Small intestine (tissue), 7 donors: ENCODE results near the gene CNOT1. TPM values are rescaled to one million over a fixed set of nuclear protein-coding genes. Genes with fewer than 3 reads are reported as not detected.
"Not testable (repeated sequence)": the region's sequence is repeated elsewhere in the genome, so short reads cannot be mapped to it uniquely, and the experiment has no call there.

Source experiments
- DNase-seq, 2 donors: peaks; one replicate each; pipeline versions ENCODE4 v3.0.0 to v3.0.0-alpha.2; 2013
- FAIRE-seq: peaks from 2 replicates; lab custom pipeline; 2012; peaks lifted over from hg19 to GRCh38; lab: Jason Lieb, UNC
- H3K27ac ChIP-seq, 3 donors: one replicate each; pipeline ENCODE4 v1.5.1; 2013; ENCODE audit warnings: low read length in 2 of 3, mild to moderate bottlenecking in 2 of 3, control low read depth in 1 of 3, inconsistent platforms in 1 of 3, low read depth in 1 of 3, moderate library complexity in 1 of 3
- H3K27me3 ChIP-seq, 3 donors: one replicate each; pipeline ENCODE4 v1.6.1; 2013; ENCODE audit warnings: low read length in 3 of 3, inconsistent platforms in 1 of 3; ENCODE audit not compliant: control insufficient read depth in 3 of 3, insufficient read depth in 3 of 3
- H3K36me3 ChIP-seq, 3 donors: one replicate each; pipeline ENCODE4 v1.6.1; 2013; ENCODE audit warnings: low read length in 3 of 3, inconsistent platforms in 1 of 3, low read depth in 1 of 3, mild to moderate bottlenecking in 1 of 3, moderate library complexity in 1 of 3; ENCODE audit not compliant: control insufficient read depth in 3 of 3, insufficient read depth in 2 of 3
- H3K4me1 ChIP-seq, 3 donors: one replicate each; pipeline ENCODE4 v1.6.1; 2013; ENCODE audit warnings: low read length in 2 of 3, inconsistent platforms in 1 of 3, low read depth in 1 of 3, mild to moderate bottlenecking in 1 of 3, moderate library complexity in 1 of 3; ENCODE audit not compliant: control insufficient read depth in 3 of 3, insufficient read depth in 2 of 3
- H3K4me3 ChIP-seq, 3 donors: one replicate each; pipeline ENCODE4 v1.5.1; 2013; ENCODE audit warnings: low read length in 3 of 3, control low read depth in 1 of 3, inconsistent platforms in 1 of 3, low read depth in 1 of 3, mild to moderate bottlenecking in 1 of 3, moderate library complexity in 1 of 3
- H3K9me3 ChIP-seq, 2 donors: one replicate each; pipeline ENCODE4 v1.6.1; 2013; ENCODE audit warnings: low read depth in 1 of 2, low read length in 1 of 2; ENCODE audit not compliant: control insufficient read depth in 2 of 2, insufficient read depth in 1 of 2
- WGBS, 3 donors: extraction: QIAGEN DNeasy Blood & Tissue Kit; methylation state at CpG; one replicate each; pipeline ENCODE4 v1.1.7; 2013; 5-methylcytosine and 5-hydroxymethylcytosine counted together
- polyA plus RNA-seq, 4 donors: library from polyadenylated mRNA; stranded (reverse) in 3 of 4; unstranded in 1 of 4; fragments of 200-250 nt in 3 of 4; fragments of 120-200 nt in 1 of 4; gene quantifications; one replicate each; pipeline versions ENCODE4 v1.2.1 to v1.2.3, GENCODE V29; 2013
- donor health status: healthy with polysubstance abuse.
- donor health status: control.
- donor health status: control.
- donor health status: Bipolar disorder and iron deficiency.
- donor health status: healthy.

The CNOT1 gene
- polyA plus RNA-seq, 4 donors = 79.4 to 190 (median 105) TPM

- Histone ChIP-seq H3K4me3 (no peak overlapping the region), H3K27me3 (no peaks in the 10 kb centered on the region), H3K4me1 (no peaks in the 10 kb centered on the region), H3K36me3 (peaks cover 26 to 42% (median 40%) of the 10 kb centered on the region in 3 donors), H3K27ac (no peak overlapping the region), H3K9me3 (no peaks in the 10 kb centered on the region)
- FAIRE-seq = no peak
- DNase-seq = no peak
- WGBS, 3 donors = 88 to 91% (median 91%) methylated on average over 8 of the region's 8 CpGs
Observed at GRCh38 chr16:58582971-58583765, 46.5 kb downstream of the CNOT1 start.

GRCh38 chr16:58582133-58582532 is 47.5 kb downstream of the CNOT1 start:
- WGBS, 3 donors = 84 to 90% (median 89%) methylated on average over 6 of the region's 6 CpGs
- FAIRE-seq = no peak
- no peak overlapping the region for H3K27ac ChIP-seq
- peaks cover 28 to 44% (median 43%) of the 10 kb centered on the region in 3 donors for H3K36me3 ChIP-seq
- DNase-seq = no peak
- no peaks in the 10 kb centered on the region for H3K9me3 ChIP-seq
- H3K4me3 ChIP-seq = no peak overlapping the region
- no peaks in the 10 kb centered on the region for H3K4me1 ChIP-seq
- H3K27me3 ChIP-seq = no peaks in the 10 kb centered on the region

GRCh38 chr16:58579587-58579986 is 50.0 kb downstream of the CNOT1 start:
- WGBS, 3 donors = 90 to 97% (median 93%) methylated on average over 8 of the region's 8 CpGs
- FAIRE-seq (no peak), DNase-seq (no peak)
- Histone ChIP-seq H3K27ac (no peak overlapping the region), H3K9me3 (no peaks in the 10 kb centered on the region), H3K4me3 (no peak overlapping the region), H3K4me1 (no peaks in the 10 kb centered on the region), H3K36me3 (peaks cover 24 to 46% (median 38%) of the 10 kb centered on the region in 3 donors), H3K27me3 (no peaks in the 10 kb centered on the region)

GRCh38 chr16:58578642-58579041 is 51.0 kb downstream of the CNOT1 start:
- WGBS, 3 donors = 88 to 96% (median 92%) methylated on average over 3 of the region's 3 CpGs
- H3K4me3 ChIP-seq = no peak overlapping the region
- FAIRE-seq (no peak), DNase-seq (no peak)
- H3K36me3 ChIP-seq = peaks cover 30 to 45% (median 43%) of the 10 kb centered on the region in 3 donors
- H3K4me1 ChIP-seq = no peaks in the 10 kb centered on the region
- H3K27ac ChIP-seq = no peak overlapping the region
- H3K9me3 ChIP-seq = no peaks in the 10 kb centered on the region
- H3K27me3 ChIP-seq = no peaks in the 10 kb centered on the region

GRCh38 chr16:58577141-58577540 is 52.5 kb downstream of the CNOT1 start:
- Histone ChIP-seq H3K27ac (no peak overlapping the region), H3K4me3 (no peak overlapping the region), H3K36me3 (peaks cover 29 to 52% (median 41%) of the 10 kb centered on the region in 3 donors), H3K27me3 (no peaks in the 10 kb centered on the region), H3K9me3 (no peaks in the 10 kb centered on the region), H3K4me1 (no peaks in the 10 kb centered on the region)
- WGBS, 3 donors = 45 to 64% (median 61%) methylated on average over 1 of the region's 1 CpG
- DNase-seq = no peak
- FAIRE-seq = no peak

GRCh38 chr16:58574895-58575294 is 54.7 kb downstream of the CNOT1 start:
- WGBS, 3 donors = 79 to 85% (median 81%) methylated on average over 4 of the region's 4 CpGs
- H3K36me3 ChIP-seq = peaks cover 28 to 57% (median 38%) of the 10 kb centered on the region in 3 donors
- no peak for FAIRE-seq
- H3K4me1 ChIP-seq = no peaks in the 10 kb centered on the region
- no peaks in the 10 kb centered on the region for H3K9me3 ChIP-seq
- H3K27me3 ChIP-seq = no peaks in the 10 kb centered on the region
- no peak overlapping the region for H3K4me3 ChIP-seq
- DNase-seq = no peak
- no peak overlapping the region for H3K27ac ChIP-seq

GRCh38 chr16:58565697-58566096 is 63.9 kb downstream of the CNOT1 start:
- not testable (repeated sequence) for H3K27ac ChIP-seq, FAIRE-seq, H3K4me1 ChIP-seq, H3K27me3 ChIP-seq, H3K4me3 ChIP-seq, H3K9me3 ChIP-seq, DNase-seq
- WGBS, 3 donors = 96 to 98% (median 96%) methylated on average over 4 of the region's 4 CpGs
- peaks cover 14 to 48% (median 14%) of the 10 kb centered on the region in 3 donors for H3K36me3 ChIP-seq

- DNase-seq = no peak
- Histone ChIP-seq H3K4me3 (no peak overlapping the region), H3K9me3 (no peaks in the 10 kb centered on the region), H3K27me3 (no peaks in the 10 kb centered on the region), H3K36me3 (peaks cover 10 to 48% (median 18%) of the 10 kb centered on the region in 3 donors), H3K4me1 (no peaks in the 10 kb centered on the region), H3K27ac (no peak overlapping the region)
- FAIRE-seq = no peak
- 95 to 97% (median 96%) methylated on average over 4 of the region's 4 CpGs for WGBS, 3 donors
Observed at GRCh38 chr16:58563775-58564174, 65.9 kb downstream of the CNOT1 start.
